ENCODE data around the gene DLG5. TPM values are rescaled to one million over a fixed set of nuclear protein-coding genes. Genes with fewer than 3 reads are reported as not detected.

Gene DLG5
- total RNA-seq, 1 experiment from 2014 or later: 0.19 TPM

DNA sequence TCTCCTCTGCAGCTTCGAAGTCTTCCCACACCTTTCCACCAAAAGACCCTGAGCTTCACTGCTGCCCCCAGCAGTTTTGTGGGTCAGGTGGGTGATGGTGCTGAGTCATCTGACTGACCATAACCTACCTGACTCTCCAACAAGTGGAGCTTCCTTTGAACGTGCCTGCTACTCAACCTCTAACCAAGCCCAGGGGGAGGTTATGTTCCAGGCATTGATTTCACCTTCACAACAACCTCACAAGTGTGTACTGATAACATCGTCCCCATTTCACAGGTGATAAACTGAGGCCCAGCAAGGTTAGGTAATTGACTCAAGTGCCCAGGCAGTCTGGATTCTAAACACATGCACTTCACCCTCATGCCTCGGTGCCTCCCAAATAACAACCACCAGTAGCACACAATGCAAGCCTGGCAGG, 66.7 kb downstream of the DLG5 start:
- no peak overlapping the region for H3K4me2 ChIP-seq (ENCODE audit: low read depth, low read length, poor library complexity, severe bottlenecking)
- H3K4me1 ChIP-seq (ENCODE audit: low read length): no peaks in the 10 kb centered on the region
- no peaks in the 10 kb centered on the region for H3K36me3 ChIP-seq (ENCODE audit: insufficient read depth, low read length)
- no peak overlapping the region for H2AFZ ChIP-seq (ENCODE audit: low read length)
- no peaks in the 10 kb centered on the region for H3K9me3 ChIP-seq (ENCODE audit: low read length)
- no peak overlapping the region for H3K9ac ChIP-seq (ENCODE audit: low read length)
- H3K4me3 ChIP-seq (ENCODE audit: low read length): no peak overlapping the region
- H3K27me3 ChIP-seq (ENCODE audit: low read length): no peaks in the 10 kb centered on the region
- H3K9me2 ChIP-seq (replicated peaks; ENCODE audit: insufficient read depth, low read length): no peaks in the 10 kb centered on the region
- no peaks in the 10 kb centered on the region; the same call in 1 of the 2 replicates for H4K20me1 ChIP-seq (ENCODE audit: insufficient read depth, low read depth, low read length)
- H3K79me2 ChIP-seq (ENCODE audit: low read length): no peaks in the 10 kb centered on the region
- no peak overlapping the region for H3K27ac ChIP-seq (ENCODE audit: low read length)
- DNase-seq: no peak

DNA sequence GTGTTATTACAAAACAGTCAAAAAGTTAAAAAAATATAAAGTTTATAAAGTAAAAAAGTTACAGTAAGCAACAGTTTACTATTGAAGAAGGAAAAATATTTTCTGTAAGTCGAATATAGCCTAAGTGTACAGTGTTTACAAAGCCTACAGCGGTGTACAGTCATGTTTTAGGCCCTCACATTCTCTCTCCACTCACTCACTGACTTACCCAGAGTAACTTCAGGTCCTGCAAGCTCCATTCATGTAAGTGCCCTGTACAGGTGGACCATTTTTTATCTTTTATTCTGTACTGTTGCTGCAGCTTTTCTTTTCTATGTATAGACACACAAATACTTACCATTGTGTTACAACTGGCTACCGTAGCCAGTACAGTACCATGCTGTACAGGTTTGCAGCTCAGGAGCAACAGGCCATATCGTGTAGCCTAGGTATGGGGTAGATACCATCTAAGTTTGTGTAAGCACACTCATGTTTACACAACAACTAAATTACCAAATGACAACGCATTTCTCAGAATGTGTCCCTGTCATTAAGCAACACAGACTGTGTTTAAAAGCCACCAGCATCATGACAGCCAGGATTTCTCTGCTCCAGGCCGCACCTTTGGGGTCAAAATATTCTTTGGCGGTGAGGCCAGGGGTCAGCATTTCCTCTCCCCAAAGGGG, 67.2 kb downstream of the DLG5 start:
- no peaks in the 10 kb centered on the region for H3K79me2 ChIP-seq (ENCODE audit: low read length)
- no peak overlapping the region for H3K4me3 ChIP-seq (ENCODE audit: low read length)
- DNase-seq: no peak
- H3K27me3 ChIP-seq (ENCODE audit: low read length): no peaks in the 10 kb centered on the region
- H3K4me1 ChIP-seq (ENCODE audit: low read length): no peaks in the 10 kb centered on the region
- H4K20me1 ChIP-seq (ENCODE audit: insufficient read depth, low read depth, low read length): no peaks in the 10 kb centered on the region
- H3K4me2 ChIP-seq (ENCODE audit: low read depth, low read length, poor library complexity, severe bottlenecking): no peak overlapping the region
- no peak overlapping the region for H3K27ac ChIP-seq (ENCODE audit: low read length)
- no peaks in the 10 kb centered on the region for H3K9me2 ChIP-seq (replicated peaks; ENCODE audit: insufficient read depth, low read length)
- no peak overlapping the region for H2AFZ ChIP-seq (ENCODE audit: low read length)
- no peaks in the 10 kb centered on the region for H3K36me3 ChIP-seq (ENCODE audit: insufficient read depth, low read length)
- no peaks in the 10 kb centered on the region for H3K9me3 ChIP-seq (ENCODE audit: low read length)
- H3K9ac ChIP-seq (ENCODE audit: low read length): no peak overlapping the region

DNA sequence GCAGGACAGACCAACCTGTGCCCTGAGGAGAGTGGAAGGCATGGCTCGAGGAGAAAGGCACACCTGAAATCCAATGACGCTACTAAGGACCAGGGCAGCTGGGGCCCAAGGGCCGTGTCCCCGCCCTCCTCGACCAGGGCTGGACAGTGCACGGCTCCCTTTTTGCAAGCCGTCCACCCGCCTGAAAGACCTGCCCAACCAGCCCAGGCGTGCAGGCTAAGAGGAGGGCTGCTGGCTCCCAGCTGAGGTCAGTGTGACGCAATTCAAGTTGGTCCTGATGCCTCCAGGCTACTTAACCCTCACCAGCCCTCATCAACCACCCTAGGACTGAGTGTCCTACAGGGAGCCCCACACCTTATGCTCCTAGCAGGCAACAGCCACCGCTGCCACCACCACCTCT, 69.3 kb downstream of the DLG5 start:
- DNase-seq: no peak
- H3K4me2 ChIP-seq (ENCODE audit: low read depth, low read length, poor library complexity, severe bottlenecking): no peak overlapping the region
- H3K9me3 ChIP-seq (ENCODE audit: low read length): no peaks in the 10 kb centered on the region
- H3K4me3 ChIP-seq (ENCODE audit: low read length): no peak overlapping the region
- H3K4me1 ChIP-seq (ENCODE audit: low read length): no peaks in the 10 kb centered on the region
- no peak overlapping the region for H2AFZ ChIP-seq (ENCODE audit: low read length)
- no peak overlapping the region for H3K27ac ChIP-seq (ENCODE audit: low read length)
- no peaks in the 10 kb centered on the region for H3K36me3 ChIP-seq (ENCODE audit: insufficient read depth, low read length)
- H3K27me3 ChIP-seq (ENCODE audit: low read length): no peaks in the 10 kb centered on the region
- no peaks in the 10 kb centered on the region for H3K79me2 ChIP-seq (ENCODE audit: low read length)
- H4K20me1 ChIP-seq (ENCODE audit: insufficient read depth, low read depth, low read length): no peaks in the 10 kb centered on the region
- no peaks in the 10 kb centered on the region for H3K9me2 ChIP-seq (replicated peaks; ENCODE audit: insufficient read depth, low read length)
- H3K9ac ChIP-seq (ENCODE audit: low read length): no peak overlapping the region

DNA sequence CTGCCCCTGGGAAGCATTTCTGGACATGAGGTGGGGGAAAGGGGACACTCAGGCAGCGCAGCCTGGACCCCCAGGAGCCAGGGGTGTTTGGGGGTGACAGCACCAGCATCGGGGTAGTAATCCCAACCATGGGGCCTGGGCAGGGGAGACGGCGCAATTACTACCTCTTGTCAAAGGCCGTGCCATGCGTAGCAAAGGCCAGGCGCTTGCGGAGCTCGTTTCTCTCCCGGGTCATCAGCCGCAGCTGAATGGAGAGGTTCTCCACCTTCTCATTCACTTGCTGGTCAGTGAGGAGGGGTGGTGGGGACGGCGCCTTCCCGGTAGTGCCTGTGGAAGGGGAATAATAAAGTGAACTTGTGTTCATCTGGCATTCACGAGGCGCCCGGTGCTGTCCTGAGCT, 70.0 kb downstream of the DLG5 start:
- H4K20me1 ChIP-seq (ENCODE audit: insufficient read depth, low read depth, low read length): no peaks in the 10 kb centered on the region
- no peaks in the 10 kb centered on the region for H3K4me1 ChIP-seq (ENCODE audit: low read length)
- H2AFZ ChIP-seq (ENCODE audit: low read length): no peak overlapping the region
- H3K36me3 ChIP-seq (ENCODE audit: insufficient read depth, low read length): no peaks in the 10 kb centered on the region
- DNase-seq: no peak
- no peak overlapping the region for H3K9ac ChIP-seq (ENCODE audit: low read length)
- no peaks in the 10 kb centered on the region for H3K9me3 ChIP-seq (ENCODE audit: low read length)
- no peak overlapping the region for H3K4me2 ChIP-seq (ENCODE audit: low read depth, low read length, poor library complexity, severe bottlenecking)
- H3K79me2 ChIP-seq (ENCODE audit: low read length): no peaks in the 10 kb centered on the region
- H3K27me3 ChIP-seq (ENCODE audit: low read length): no peaks in the 10 kb centered on the region
- no peaks in the 10 kb centered on the region for H3K9me2 ChIP-seq (replicated peaks; ENCODE audit: insufficient read depth, low read length)
- no peak overlapping the region for H3K27ac ChIP-seq (ENCODE audit: low read length)
- no peak overlapping the region for H3K4me3 ChIP-seq (ENCODE audit: low read length)

DNA sequence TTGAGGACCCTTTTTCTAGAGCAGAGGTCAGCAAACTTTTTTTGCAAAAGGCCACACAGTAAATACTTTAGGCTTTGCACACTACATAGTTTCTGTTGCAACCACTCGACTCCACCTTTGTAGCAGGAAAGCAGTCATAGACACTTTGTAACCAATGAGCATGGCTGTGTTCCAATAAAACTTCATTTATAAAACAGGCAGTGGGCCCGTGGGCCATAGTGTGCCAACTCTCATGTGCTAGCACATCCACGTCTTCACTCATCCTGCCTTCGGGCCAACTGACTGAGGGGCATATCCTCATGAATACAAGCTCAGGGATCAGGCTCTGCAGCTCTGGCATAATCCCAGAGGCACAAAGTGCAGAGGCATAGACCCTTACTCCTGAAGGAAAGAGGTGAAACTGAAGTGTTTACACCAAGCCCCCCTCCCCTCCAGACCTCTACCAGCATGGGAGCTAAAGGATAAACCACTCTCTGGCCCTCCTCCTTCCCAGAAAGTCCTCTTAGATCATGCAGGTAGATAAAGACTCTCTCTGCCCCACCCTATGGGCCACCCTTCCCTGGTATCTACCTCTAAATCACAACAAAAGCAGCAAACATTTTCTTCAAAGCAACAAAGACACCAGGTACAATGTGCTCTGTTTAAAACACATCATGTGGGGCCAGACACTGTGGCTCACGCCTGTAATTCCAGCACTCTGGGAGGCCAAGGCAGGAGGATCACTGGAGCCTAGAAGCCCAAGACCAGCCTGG, 71.0 kb downstream of the DLG5 start:
- no peak overlapping the region for H2AFZ ChIP-seq (ENCODE audit: low read length)
- no peak overlapping the region for H3K9ac ChIP-seq (ENCODE audit: low read length)
- no peak for DNase-seq
- no peaks in the 10 kb centered on the region for H3K9me3 ChIP-seq (ENCODE audit: low read length)
- no peaks in the 10 kb centered on the region for H3K9me2 ChIP-seq (replicated peaks; ENCODE audit: insufficient read depth, low read length)
- H3K27ac ChIP-seq (ENCODE audit: low read length): no peak overlapping the region
- no peaks in the 10 kb centered on the region for H3K36me3 ChIP-seq (ENCODE audit: insufficient read depth, low read length)
- H3K4me1 ChIP-seq (ENCODE audit: low read length): no peaks in the 10 kb centered on the region
- H3K4me3 ChIP-seq (ENCODE audit: low read length): no peak overlapping the region
- H4K20me1 ChIP-seq (ENCODE audit: insufficient read depth, low read depth, low read length): no peaks in the 10 kb centered on the region
- no peaks in the 10 kb centered on the region for H3K79me2 ChIP-seq (ENCODE audit: low read length)
- no peak overlapping the region for H3K4me2 ChIP-seq (ENCODE audit: low read depth, low read length, poor library complexity, severe bottlenecking)
- H3K27me3 ChIP-seq (ENCODE audit: low read length): no peaks in the 10 kb centered on the region

DNA sequence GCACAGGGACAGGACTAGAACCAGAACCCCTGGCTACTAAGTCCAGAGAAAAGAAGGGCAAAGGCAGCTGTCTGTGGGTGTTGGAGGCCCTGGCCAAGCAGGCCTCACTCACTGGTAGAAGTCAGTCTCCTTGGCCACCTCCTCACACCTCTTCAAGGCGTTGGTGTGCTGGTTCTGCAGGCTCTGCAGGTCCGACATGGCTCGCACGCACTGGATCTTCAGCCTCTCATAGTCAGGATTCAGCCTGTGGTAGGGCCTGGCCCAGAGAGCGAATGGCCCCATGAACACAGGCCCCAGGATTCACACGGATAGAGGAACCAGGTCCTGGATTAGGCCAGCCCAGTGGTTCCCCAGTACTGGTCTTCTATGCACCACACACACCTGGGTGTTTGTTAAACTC, 72.4 kb downstream of the DLG5 start:
- H3K9me3 ChIP-seq (ENCODE audit: low read length): no peaks in the 10 kb centered on the region
- no peak overlapping the region for H3K9ac ChIP-seq (ENCODE audit: low read length)
- DNase-seq: no peak
- H3K4me3 ChIP-seq (ENCODE audit: low read length): no peak overlapping the region
- H3K4me1 ChIP-seq (ENCODE audit: low read length): no peaks in the 10 kb centered on the region
- no peak overlapping the region for H2AFZ ChIP-seq (ENCODE audit: low read length)
- no peaks in the 10 kb centered on the region for H4K20me1 ChIP-seq (ENCODE audit: insufficient read depth, low read depth, low read length)
- H3K4me2 ChIP-seq (ENCODE audit: low read depth, low read length, poor library complexity, severe bottlenecking): no peak overlapping the region
- no peaks in the 10 kb centered on the region for H3K36me3 ChIP-seq (ENCODE audit: insufficient read depth, low read length)
- no peaks in the 10 kb centered on the region for H3K27me3 ChIP-seq (ENCODE audit: low read length)
- no peaks in the 10 kb centered on the region for H3K9me2 ChIP-seq (replicated peaks; ENCODE audit: insufficient read depth, low read length)
- no peak overlapping the region for H3K27ac ChIP-seq (ENCODE audit: low read length)
- H3K79me2 ChIP-seq (ENCODE audit: low read length): no peaks in the 10 kb centered on the region

DNA sequence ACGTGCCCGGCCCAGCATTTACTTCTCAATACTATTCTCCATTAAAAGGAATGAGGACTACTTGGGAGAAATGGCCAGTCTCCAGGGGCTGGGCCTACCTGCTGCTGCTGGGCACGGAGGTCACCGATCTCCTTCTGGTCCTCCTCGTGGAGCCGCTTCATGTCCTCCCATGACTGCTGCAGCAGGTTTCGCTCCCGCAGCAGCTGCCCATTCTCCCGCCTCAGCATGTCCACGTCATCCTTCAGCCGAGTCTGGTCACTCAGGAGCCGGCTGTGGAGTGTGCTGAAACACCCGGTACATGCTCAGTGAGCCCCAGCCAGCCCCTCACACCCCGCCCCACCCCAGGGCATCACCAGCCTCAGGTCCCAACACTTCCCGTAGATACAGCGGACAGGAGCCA, 73.3 kb downstream of the DLG5 start:
- H4K20me1 ChIP-seq (ENCODE audit: insufficient read depth, low read depth, low read length): no peaks in the 10 kb centered on the region
- no peaks in the 10 kb centered on the region for H3K27me3 ChIP-seq (ENCODE audit: low read length)
- H3K4me1 ChIP-seq (ENCODE audit: low read length): no peaks in the 10 kb centered on the region
- no peak overlapping the region for H3K4me3 ChIP-seq (ENCODE audit: low read length)
- no peak for DNase-seq
- H2AFZ ChIP-seq (ENCODE audit: low read length): no peak overlapping the region
- no peaks in the 10 kb centered on the region for H3K9me3 ChIP-seq (ENCODE audit: low read length)
- no peaks in the 10 kb centered on the region for H3K9me2 ChIP-seq (replicated peaks; ENCODE audit: insufficient read depth, low read length)
- H3K9ac ChIP-seq (ENCODE audit: low read length): no peak overlapping the region
- no peaks in the 10 kb centered on the region for H3K36me3 ChIP-seq (ENCODE audit: insufficient read depth, low read length)
- H3K79me2 ChIP-seq (ENCODE audit: low read length): no peaks in the 10 kb centered on the region
- H3K27ac ChIP-seq (ENCODE audit: low read length): no peak overlapping the region
- H3K4me2 ChIP-seq (ENCODE audit: low read depth, low read length, poor library complexity, severe bottlenecking): no peak overlapping the region

DNA sequence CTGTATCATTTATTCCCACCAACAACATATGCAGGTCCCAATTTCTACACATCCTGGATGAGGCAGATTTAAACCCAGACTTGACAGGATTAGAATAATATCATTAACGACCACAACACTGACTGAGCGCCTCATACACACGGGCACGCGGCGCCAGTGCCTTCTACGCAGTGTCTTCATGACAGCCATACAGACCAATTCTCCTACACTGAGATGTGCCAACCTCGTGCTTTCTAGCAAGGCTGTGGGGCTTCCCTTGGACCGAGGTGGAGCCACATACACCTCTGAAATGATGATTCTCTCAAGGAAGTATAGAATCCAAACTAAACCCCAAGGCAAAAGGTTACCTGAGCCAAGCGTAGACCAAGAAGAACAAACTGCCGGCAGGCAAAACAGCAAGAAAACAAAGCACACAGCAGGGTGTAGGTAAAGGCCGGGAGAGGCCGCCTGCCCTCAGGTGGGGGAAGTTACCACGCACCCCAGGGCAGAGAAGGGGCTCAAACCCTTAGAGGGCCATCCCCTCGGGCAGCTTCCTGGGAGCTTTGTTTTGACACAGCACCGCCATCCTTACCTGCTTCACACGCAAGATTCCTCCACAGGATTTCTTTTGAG, 75.8 kb downstream of the DLG5 start:
- no peaks in the 10 kb centered on the region for H3K9me2 ChIP-seq (replicated peaks; ENCODE audit: insufficient read depth, low read length)
- no peak overlapping the region for H3K4me3 ChIP-seq (ENCODE audit: low read length)
- no peaks in the 10 kb centered on the region for H3K4me1 ChIP-seq (ENCODE audit: low read length)
- H4K20me1 ChIP-seq (ENCODE audit: insufficient read depth, low read depth, low read length): no peaks in the 10 kb centered on the region
- no peak overlapping the region for H3K27ac ChIP-seq (ENCODE audit: low read length)
- H3K36me3 ChIP-seq (ENCODE audit: insufficient read depth, low read length): no peaks in the 10 kb centered on the region
- no peaks in the 10 kb centered on the region for H3K27me3 ChIP-seq (ENCODE audit: low read length)
- H3K79me2 ChIP-seq (ENCODE audit: low read length): no peaks in the 10 kb centered on the region
- H2AFZ ChIP-seq (ENCODE audit: low read length): no peak overlapping the region
- no peaks in the 10 kb centered on the region for H3K9me3 ChIP-seq (ENCODE audit: low read length)
- H3K9ac ChIP-seq (ENCODE audit: low read length): no peak overlapping the region
- H3K4me2 ChIP-seq (ENCODE audit: low read depth, low read length, poor library complexity, severe bottlenecking): no peak overlapping the region
- no peak for DNase-seq
